GM23248 (cell line): ENCODE data around the gene SNRNP27. TPM values are rescaled to one million over a fixed set of nuclear protein-coding genes. Genes with fewer than 3 reads are reported as not detected.
A peak's percentile ranks its signal among the peaks of the same experiment; 100 is the strongest.

Experiments used
- DNase-seq: peaks from one replicate; pipeline ENCODE4 v3.0.0-alpha.2; 2015
- H2AFZ ChIP-seq: fragments of 200-600 bp; sonication (generic); 2 replicates; pipeline ENCODE4 v1.6.1; 2016; ENCODE audit warnings: antibody characterized with exemption
- H3F3A ChIP-seq: fragments of 200-600 bp; sonication (generic); 2 replicates; pipeline ENCODE4 v1.6.1; 2016; ENCODE audit warnings: mild to moderate bottlenecking, antibody characterized with exemption, mixed run types; ENCODE audit not compliant: insufficient read depth
- H3K27ac ChIP-seq: fragments of 200-600 bp; sonication (generic); 2 replicates; pipeline ENCODE4 v1.5.1; 2016; ENCODE audit warnings: mild to moderate bottlenecking
- H3K27me3 ChIP-seq: fragments of 200-600 bp; sonication (generic); replicated peaks from 2 replicates; pipeline ENCODE4 v1.6.1; 2016; ENCODE audit warnings: mild to moderate bottlenecking; ENCODE audit not compliant: insufficient read depth
- H3K36me3 ChIP-seq: fragments of 200-600 bp; sonication (generic); 2 replicates; pipeline ENCODE4 v1.6.1; 2016; ENCODE audit warnings: low read depth, mild to moderate bottlenecking
- H3K4me1 ChIP-seq: fragments of 200-600 bp; sonication (generic); 2 replicates; pipeline ENCODE4 v1.6.1; 2016; ENCODE audit warnings: mild to moderate bottlenecking; ENCODE audit not compliant: insufficient read depth
- H3K4me2 ChIP-seq: fragments of 200-600 bp; sonication (generic); one replicate; pipeline ENCODE4 v1.6.1; 2016; ENCODE audit warnings: mild to moderate bottlenecking; ENCODE audit not compliant: unreplicated experiment
- H3K4me3 ChIP-seq: fragments of 200-600 bp; sonication (generic); 2 replicates; pipeline ENCODE4 v1.5.1; 2016; ENCODE audit warnings: mild to moderate bottlenecking
- H3K79me2 ChIP-seq: fragments of 200-600 bp; sonication (generic); 2 replicates; pipeline ENCODE4 v1.6.1; 2016; ENCODE audit warnings: mild to moderate bottlenecking; ENCODE audit not compliant: insufficient read depth
- H3K9ac ChIP-seq: fragments of 200-600 bp; sonication (generic); 2 replicates; pipeline ENCODE4 v1.6.1; 2016; ENCODE audit warnings: mild to moderate bottlenecking
- H3K9me2 ChIP-seq: fragments of 200-600 bp; sonication (generic); 2 replicates; pipeline ENCODE4 v1.6.1; 2016; ENCODE audit warnings: mixed run types, mild to moderate bottlenecking, moderate library complexity; ENCODE audit not compliant: insufficient read depth
- H3K9me3 ChIP-seq: fragments of 200-600 bp; sonication (generic); one replicate; pipeline ENCODE4 v1.6.1; 2017; ENCODE audit warnings: low read depth
- H4K20me1 ChIP-seq: fragments of 200-600 bp; sonication (generic); 2 replicates; pipeline ENCODE4 v1.6.0; 2016; ENCODE audit not compliant: insufficient read depth
- EZH2 ChIP-seq: fragments of 200-600 bp; sonication (generic); IDR thresholded peaks from 2 replicates; pipeline ENCODE4 v1.6.1; 2018; ENCODE audit warnings: antibody characterized with exemption, mild to moderate bottlenecking; ENCODE audit not compliant: insufficient read depth, poor library complexity, severe bottlenecking
- EZH2phosphoT487 ChIP-seq: fragments of 200-600 bp; sonication (generic); IDR thresholded peaks from 2 replicates; pipeline ENCODE4 v1.6.1; 2018; ENCODE audit warnings: antibody characterized with exemption, moderate library complexity, mild to moderate bottlenecking, low read depth; ENCODE audit not compliant: insufficient read depth
- WGBS, 2 experiments: methylation state at CpG; one replicate each; pipeline ENCODE4 v1.1.6; 2015 to 2017; ENCODE audit warnings: low lambda C conversion rate in 2 of 2, low coverage in 1 of 2; ENCODE audit errors: missing lambda C conversion rate in 2 of 2; 5-methylcytosine and 5-hydroxymethylcytosine counted together
- in situ Hi-C: fragments of 300-500 bp; cut with MboI; formaldehyde crosslinking; loops from 2 replicates; pipeline ENCODE4 v1.15.0; 2020
- polyA plus RNA-seq: library from polyadenylated mRNA; unstranded; fragments of >200 nt; fragmentation: Nextera tagmentation; extraction: Ambion mirVana; gene quantifications from 2 replicates; pipeline ENCODE4 v1.2.1, GENCODE V29; 2016
- total RNA-seq: library from RNA; depleted of rRNA; stranded (reverse); fragments of >200 nt; shearing (Covaris generic); gene quantifications from 2 replicates; pipeline ENCODE4 v1.2.3, GENCODE V29; 2014

SNRNP27 gene
- total and polyA plus RNA-seq, 2 experiments from 2014 or later = 46.8 to 85.9 TPM

DNA sequence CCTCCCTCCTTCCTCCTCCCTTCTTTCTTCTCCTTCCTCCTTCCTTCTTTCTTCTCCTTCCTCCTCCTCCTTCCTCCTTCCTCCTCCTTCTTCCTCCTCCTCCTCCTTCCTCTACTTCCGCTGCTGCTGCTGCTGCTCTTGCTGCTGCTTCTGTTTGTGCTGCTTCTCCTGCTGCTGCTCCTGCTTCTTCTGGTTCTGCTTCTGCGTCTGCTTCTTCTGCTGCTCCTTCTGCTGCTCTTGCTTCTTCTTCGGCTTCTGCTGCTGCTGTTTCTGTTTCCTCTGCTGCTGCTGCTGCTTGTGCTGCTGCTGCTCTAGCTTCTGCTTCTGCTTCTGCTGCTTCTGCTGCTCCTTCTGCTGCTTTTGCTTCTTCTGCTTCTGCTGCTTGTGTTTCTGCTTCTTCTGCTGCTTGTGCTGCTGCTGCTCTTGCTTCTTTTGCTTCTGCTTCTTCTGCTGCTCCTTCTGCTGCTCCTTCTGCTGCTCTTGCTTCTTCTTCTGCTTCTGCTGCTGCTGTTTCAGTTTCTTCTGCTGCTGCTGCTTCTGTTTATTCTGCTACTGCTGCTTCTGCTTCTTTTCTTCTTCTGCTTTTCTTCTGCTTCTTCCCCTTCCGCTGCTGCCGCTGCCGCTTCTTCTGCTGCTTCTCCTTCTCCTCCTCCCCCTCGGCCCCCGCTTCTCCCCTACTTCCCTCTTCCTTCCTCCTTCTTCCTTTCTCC is 8.6 kb downstream of the SNRNP27 start:
- Histone ChIP-seq H3K4me3 (no peak overlapping the region), H3K4me2 (no peak overlapping the region), H3K9ac (no peak overlapping the region), H3K4me1 (no peaks in the 10 kb centered on the region), H3K27me3 (no peaks in the 10 kb centered on the region), H4K20me1 (no peaks in the 10 kb centered on the region), H3K36me3 (peaks cover 64% of the 10 kb centered on the region), H3K27ac (no peak overlapping the region), H3K9me2 (no peaks in the 10 kb centered on the region), H2AFZ (no peak overlapping the region), H3F3A (no peaks in the 10 kb centered on the region; the same call in 1 of the 2 replicates), H3K9me3 (no peaks in the 10 kb centered on the region), H3K79me2 (peaks cover 50% of the 10 kb centered on the region)
- no peak for DNase-seq
- in situ Hi-C loops = loop anchor here (25.0 kb wide), 1 partner anchor 360 kb away; the partner anchor contains the start of gene PCYOX1
- 93 to 95% methylated on average over 8 of the region's 8 CpGs for WGBS, 2 experiments
- no peak for TF ChIP-seq EZH2
- TF ChIP-seq EZH2phosphoT487 = no peak

DNA sequence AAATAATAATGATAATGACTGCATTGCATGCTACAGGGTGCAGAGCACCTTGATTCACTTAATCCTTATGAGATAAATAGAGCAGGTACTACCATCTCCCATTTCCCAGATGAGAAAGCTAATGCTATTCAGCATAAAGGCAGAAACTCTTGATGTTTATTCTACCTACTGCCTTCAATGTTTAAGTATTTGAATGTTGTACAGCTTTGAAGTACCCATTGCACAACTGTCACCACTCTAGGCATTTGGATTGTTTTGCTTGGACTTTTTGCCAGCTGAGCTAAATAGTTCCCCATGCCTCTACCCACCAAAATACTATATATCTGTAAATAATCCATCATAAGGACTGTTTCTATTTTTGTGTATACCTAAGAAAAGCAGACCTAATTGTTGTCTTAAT is 13.5 kb downstream of the SNRNP27 start:
- Histone ChIP-seq H4K20me1 (no peaks in the 10 kb centered on the region), H3K9me2 (no peaks in the 10 kb centered on the region), H3K27me3 (no peaks in the 10 kb centered on the region), H3F3A (peaks cover 29% of the 10 kb centered on the region), H3K79me2 (peaks cover 10% of the 10 kb centered on the region; the same call in 1 of the 2 replicates), H2AFZ (no peak overlapping the region), H3K4me2 (no peak overlapping the region), H3K4me3 (no peak overlapping the region), H3K36me3 (peaks cover 44% of the 10 kb centered on the region), H3K9me3 (no peaks in the 10 kb centered on the region), H3K4me1 (no peaks in the 10 kb centered on the region), H3K9ac (no peak overlapping the region), H3K27ac (no peak overlapping the region)
- no peak for DNase-seq
- TF ChIP-seq EZH2 (no peak), EZH2phosphoT487 (no peak)
- in situ Hi-C loops = loop anchor here (25.0 kb wide), 1 partner anchor 355 kb away; the partner anchor contains the start of gene PCYOX1

DNA sequence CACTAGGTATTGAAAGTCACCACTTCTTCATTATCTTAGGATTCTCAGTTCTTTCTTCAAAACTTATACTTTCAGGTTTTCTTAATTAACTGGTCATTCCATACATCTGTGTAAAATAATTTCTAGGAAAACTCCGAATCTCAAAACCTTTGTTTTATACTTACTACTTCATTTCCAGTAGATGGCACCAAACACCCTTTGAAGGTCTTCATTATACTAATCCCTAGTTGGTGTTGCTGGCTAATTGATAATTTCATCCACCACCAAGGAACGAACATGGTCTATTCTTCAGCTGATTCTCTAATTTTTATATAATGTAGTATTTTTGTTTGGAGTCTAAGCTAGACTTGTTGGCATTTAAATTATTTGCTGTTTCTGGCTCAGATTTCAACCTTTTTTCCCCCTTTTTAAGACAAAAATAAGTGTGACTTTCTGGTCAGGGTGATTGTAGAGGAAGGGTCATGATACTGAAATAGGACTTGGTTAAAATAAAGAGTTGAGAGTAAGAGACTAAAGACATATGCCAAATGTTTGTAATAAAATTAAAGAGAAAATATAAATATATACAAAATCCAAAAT is 18.3 kb downstream of the SNRNP27 start:
- Histone ChIP-seq H4K20me1 (no peaks in the 10 kb centered on the region), H3K27me3 (no peaks in the 10 kb centered on the region), H3K9me2 (no peaks in the 10 kb centered on the region), H3K79me2 (peaks cover 21% of the 10 kb centered on the region), H3K4me2 (no peak overlapping the region), H2AFZ (no peak overlapping the region), H3K4me1 (peaks cover 13% of the 10 kb centered on the region), H3F3A (peaks cover 41% of the 10 kb centered on the region), H3K27ac (peak overlapping the region; percentile 33), H3K4me3 (no peak overlapping the region), H3K9ac (0 out of 2 replicates have a peak overlapping the region, but pooled peaks have one; percentile 24), H3K36me3 (peaks cover 12% of the 10 kb centered on the region), H3K9me3 (no peaks in the 10 kb centered on the region)
- WGBS, 2 experiments = 3 to 7% methylated on average over 2 of the region's 2 CpGs
- in situ Hi-C loops = loop anchor here (10.0 to 25.0 kb wide), 2 partner anchors 233 to 350 kb away; partner anchors contain the start of gene PCYOX1
- peak; percentile 79 for DNase-seq
- TF ChIP-seq EZH2 (no peak), EZH2phosphoT487 (no peak)

DNA sequence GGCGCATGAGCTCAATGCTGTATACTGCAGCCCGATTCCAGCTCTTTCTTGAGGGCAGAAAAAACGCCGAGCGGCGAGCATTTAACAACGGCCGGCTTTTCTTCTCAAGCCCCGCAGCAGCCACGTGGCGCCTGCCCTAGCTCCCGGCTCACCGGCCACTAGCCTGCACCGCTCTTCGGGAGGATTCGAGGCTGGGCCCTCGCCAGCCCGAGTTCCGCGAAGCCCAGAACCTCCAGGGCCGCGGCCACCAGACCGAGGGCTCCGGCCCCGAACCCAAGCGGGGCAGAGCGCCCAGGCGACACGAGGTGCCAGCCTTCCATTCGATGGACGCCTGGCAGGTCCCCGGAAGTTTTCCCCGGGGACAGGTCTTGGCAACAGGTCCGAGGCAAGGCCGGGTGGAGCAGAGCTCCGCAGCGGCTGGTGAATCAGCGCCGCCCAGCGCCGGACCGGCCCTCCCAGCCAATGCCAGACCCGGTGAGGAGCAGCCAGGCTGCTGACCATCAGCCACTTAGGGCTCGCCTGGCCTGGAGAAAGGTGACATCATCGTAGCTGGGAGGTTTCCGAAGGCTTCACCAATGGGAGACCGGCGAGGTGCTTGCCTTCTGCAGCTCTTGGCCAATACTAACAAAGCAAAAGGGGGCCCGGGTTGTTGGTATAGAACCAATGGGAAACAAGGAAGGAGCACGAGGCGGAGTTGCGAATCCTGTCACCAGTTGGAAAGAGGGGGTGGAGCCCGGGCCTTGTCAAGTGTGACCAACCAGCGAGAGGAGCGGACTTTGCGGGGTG is 20.6 kb downstream of the SNRNP27 start:
- 1% methylated on average over 50 to 55 of the region's 56 CpGs for WGBS, 2 experiments
- peak; percentile 100 for DNase-seq

More for the DNA sequence above, 20.6 kb downstream of the SNRNP27 start:
- Histone ChIP-seq H3K9me2 (no peaks in the 10 kb centered on the region), H3K4me3 (peak overlapping the region; percentile 85), H2AFZ (peak overlapping the region; percentile 77), H3K36me3 (0 out of 2 replicates have a peak, but pooled peaks cover 5% of the 10 kb centered on the region), H3K9ac (peak overlapping the region; percentile 93), H3K27me3 (no peaks in the 10 kb centered on the region), H3K4me2 (peak overlapping the region; percentile 79), H3F3A (peaks cover 50% of the 10 kb centered on the region), H3K79me2 (peaks cover 38% of the 10 kb centered on the region), H3K4me1 (peaks cover 28% of the 10 kb centered on the region), H3K9me3 (no peaks in the 10 kb centered on the region), H4K20me1 (no peaks in the 10 kb centered on the region), H3K27ac (peak overlapping the region; percentile 95)
- in situ Hi-C loops = loop anchor here (10.0 to 25.0 kb wide), 2 partner anchors 230 to 348 kb away; partner anchors contain the start of gene PCYOX1
- TF ChIP-seq EZH2 = no peak
- no peak for TF ChIP-seq EZH2phosphoT487
